ENCODE data around the gene TUBB. TPM values are rescaled to one million over a fixed set of nuclear protein-coding genes. Genes with fewer than 3 reads are reported as not detected.

TUBB gene
- total and polyA plus RNA-seq, 2 of the 8 experiments (the other 6 are each of a cell fraction or from before 2014, with no cell fraction given), result 1,880 to 3,022 TPM

DNA sequence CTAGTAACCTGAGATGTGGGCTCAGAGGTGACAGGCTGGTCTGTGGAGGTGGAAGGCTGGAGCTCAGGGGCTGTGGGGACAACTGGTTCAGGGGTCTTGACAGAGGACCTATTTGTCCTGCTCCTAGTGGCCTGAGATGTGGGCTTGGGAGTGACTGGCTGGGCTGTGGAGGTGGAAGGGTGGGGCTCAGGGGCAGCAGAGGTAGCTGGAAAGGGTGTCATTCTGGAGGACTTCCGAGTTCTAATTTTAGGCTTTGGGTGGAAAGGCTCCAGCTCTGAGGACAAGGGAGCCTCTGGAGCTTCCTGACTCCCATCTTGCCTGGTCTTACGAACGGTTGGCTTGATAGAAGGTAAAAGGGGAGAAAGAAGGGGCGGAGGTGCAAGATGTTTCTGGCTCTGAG, 14.5 kb upstream of the TUBB start:
- no peaks in the 10 kb centered on the region for H3K23me2 ChIP-seq (ENCODE audit: low read depth, low read length)
- H3K79me2 ChIP-seq (ENCODE audit: control insufficient read depth in 1 of 2, insufficient read depth in 2 of 2, low read length in 2 of 2), result no peaks in the 10 kb centered on the region
- peaks cover 3 to 4% of the 10 kb centered on the region in 2 experiments for H4K20me1 ChIP-seq (replicated peaks in 1 of 2; ENCODE audit: control insufficient read depth in 1 of 2, insufficient read depth in 2 of 2, low read length in 2 of 2)
- no peak overlapping the region for H2BK120ac ChIP-seq (replicated peaks; ENCODE audit: low read depth, low read length)
- H3K23ac ChIP-seq (ENCODE audit: insufficient read length), result no peak overlapping the region
- no peak overlapping the region for H2AK5ac ChIP-seq (ENCODE audit: low read depth, low read length)
- peaks cover 5 to 41% (median 25%) of the 10 kb centered on the region in 4 experiments; a peak in 6 of 8 replicates for H3K36me3 ChIP-seq (ENCODE audit: control insufficient read depth in 2 of 4, insufficient read depth in 4 of 4, low read length in 3 of 4)
- H3K9me3 ChIP-seq (ENCODE audit: insufficient read depth in 2 of 2, low read depth in 1 of 2, low read length in 1 of 2), result no peaks in the 10 kb centered on the region
- H2BK5ac ChIP-seq (ENCODE audit: low read depth, low read length), result no peak overlapping the region
- no peak overlapping the region for H3K9ac ChIP-seq (replicated peaks in 1 of 4; ENCODE audit: extremely low read depth in 1 of 4, low read depth in 3 of 4, low read length in 3 of 4)
- no peak for DNase-seq (ENCODE audit: low read depth in 1 of 2, low spot score in 2 of 2)
- no peak overlapping the region for H3K4me3 ChIP-seq (ENCODE audit: extremely low read depth in 1 of 4, insufficient read depth in 2 of 4, low read depth in 3 of 4, low read length in 4 of 4)
- no peak overlapping the region for H3K56ac ChIP-seq (replicated peaks; ENCODE audit: insufficient read length, low read depth, low read length)
- no peak overlapping the region for H2AFZ ChIP-seq (ENCODE audit: low read length)
- no peak overlapping the region for H2BK20ac ChIP-seq (ENCODE audit: low read length)
- TF ChIP-seq POLR2AphosphoS5 (IDR thresholded peaks at IDR 0.05; ENCODE audit: low read depth, low read length), result no peak
- TF ChIP-seq RXRA (IDR thresholded peaks at IDR 0.05; ENCODE audit: insufficient read depth, low read depth, low read length), result no peak
- H4K8ac ChIP-seq (ENCODE audit: extremely low read depth, insufficient read depth, low read length), result no peak overlapping the region
- H4K91ac ChIP-seq (replicated peaks; ENCODE audit: insufficient read length, low read length), result no peak overlapping the region
- no peak overlapping the region for H3K27ac ChIP-seq (ENCODE audit: low read depth, low read length)
- no peaks in the 10 kb centered on the region for H3K27me3 ChIP-seq (replicated peaks in 1 of 4; ENCODE audit: control insufficient read depth in 3 of 4, extremely low read depth in 1 of 4, insufficient read depth in 3 of 4, low read length in 3 of 4)
- CTCF ChIA-PET (ENCODE audit: partially characterized antibody), result interaction anchor here (0.7 to 2.3 kb wide), 10 partner anchors 7 to 139 kb away, joined by 3 to 14 read pairs (median 7); partner anchors contain the start of genes DHX16 and MDC1
- H2BK15ac ChIP-seq (ENCODE audit: low read length), result no peak overlapping the region
- no peaks in the 10 kb centered on the region for H3K79me1 ChIP-seq (ENCODE audit: low read depth, low read length)
- FAIRE-seq, result no peak
- no peaks in the 10 kb centered on the region; a peak in 1 of 7 replicates for H3K4me1 ChIP-seq (replicated peaks in 1 of 4; ENCODE audit: control insufficient read depth in 3 of 4, insufficient read depth in 4 of 4, low read length in 3 of 4)
- H4K5ac ChIP-seq (ENCODE audit: insufficient read length, low read depth, low read length), result no peak overlapping the region
- 91% methylated on average over 4 of the region's 4 CpGs; no CpG with 5 or more reads in 1 of the 2 experiments for WGBS, 2 experiments (ENCODE audit: extremely low coverage in 1 of 2, insufficient coverage in 1 of 2, insufficient read length in 1 of 2, insufficient replicate concordance in 2 of 2, low coverage in 1 of 2, low lambda C conversion rate in 2 of 2, missing lambda C conversion rate in 1 of 2)
- H3K14ac ChIP-seq (ENCODE audit: insufficient read length), result no peak overlapping the region
- POLR2A ChIA-PET (ENCODE audit: partially characterized antibody), result interaction anchor here (1.1 to 35.9 kb wide), 4 partner anchors 5 to 26 kb away, joined by 4 to 732 read pairs (median 368); partner anchors contain the start of genes MDC1, NRM and TUBB
- no peak overlapping the region for H3K4ac ChIP-seq (replicated peaks; ENCODE audit: insufficient read length, low read depth, low read length)
- no peak overlapping the region for H2BK12ac ChIP-seq (ENCODE audit: low read depth, low read length)
- no peak overlapping the region for H3K18ac ChIP-seq (ENCODE audit: extremely low read depth, low read length)
- H3K4me2 ChIP-seq (ENCODE audit: insufficient read depth in 1 of 2, low read depth in 2 of 2, low read length in 2 of 2), result no peak overlapping the region
